ENCODE results near the gene GDPD2.
"Not testable (repeated sequence)": the region's sequence is repeated elsewhere in the genome, so short reads cannot be mapped to it uniquely, and the experiment has no call there.

The GDPD2 gene

GRCh38 chrX:70400181-70400580, 22.9 kb upstream of the GDPD2 start:
- peaks cover 18 to 55% of the 10 kb centered on the region in 2 experiments for H3K36me3 ChIP-seq (ENCODE audit: control insufficient read depth in 2 of 2, insufficient read depth in 1 of 2, low read length in 2 of 2)
- H3K4me3 ChIP-seq (ENCODE audit: low read depth, low read length); POLR2A ChIA-PET; H3K4me1 ChIP-seq (ENCODE audit: control insufficient read depth, insufficient read depth, low read length); H3K27ac ChIP-seq (ENCODE audit: extremely low read depth, low read depth, low read length); H3K9me3 ChIP-seq (ENCODE audit: control insufficient read depth, insufficient read depth, low read depth, low read length): not testable (repeated sequence)
- peak; percentile 93 for TF ChIP-seq ZNF146 (tag by site-specific recombination; IDR thresholded peaks at IDR 0.05)
- CTCF ChIA-PET, result interaction anchor here (0.6 kb wide), 1 partner anchor 68 kb away, joined by 3 read pairs; no protein-coding TSS in a partner anchor

GRCh38 chrX:70402721-70403120, 20.4 kb upstream of the GDPD2 start:
- Histone ChIP-seq H3K27ac (ENCODE audit: extremely low read depth, low read depth, low read length) (no peak overlapping the region), H3K4me3 (ENCODE audit: low read depth, low read length) (no peak overlapping the region), H3K9me3 (ENCODE audit: control insufficient read depth, insufficient read depth, low read depth, low read length) (no peaks in the 10 kb centered on the region), H3K4me1 (ENCODE audit: control insufficient read depth, insufficient read depth, low read length) (no peaks in the 10 kb centered on the region), H3K36me3 (ENCODE audit: control insufficient read depth in 2 of 2, insufficient read depth in 1 of 2, low read length in 2 of 2) (peaks cover 29 to 57% of the 10 kb centered on the region in 2 experiments)
- TF ChIP-seq ZFP37 (tag by site-specific recombination; IDR thresholded peaks at IDR 0.05) (no peak), ZNF596 (tag by site-specific recombination; IDR thresholded peaks at IDR 0.05) (no peak), ZNF148 (tag by site-specific recombination; IDR thresholded peaks at IDR 0.05; ENCODE audit: borderline replicate concordance) (no peak), ZNF16 (tag by site-specific recombination; IDR thresholded peaks at IDR 0.05; ENCODE audit: low read depth) (no peak), ZNF530 (tag by site-specific recombination; IDR thresholded peaks at IDR 0.05; ENCODE audit: low read depth) (no peak), TCF7L2 (IDR thresholded peaks at IDR 0.05; ENCODE audit: borderline replicate concordance, low read depth, low read length) (no peak), ZSCAN4 (tag by site-specific recombination; IDR thresholded peaks at IDR 0.05) (no peak), REPIN1 (tag by site-specific recombination; IDR thresholded peaks at IDR 0.05; ENCODE audit: low read depth) (no peak), ZNF211 (tag by site-specific recombination; IDR thresholded peaks at IDR 0.05; ENCODE audit: low read depth) (no peak), IKZF3 (tag by site-specific recombination; IDR thresholded peaks at IDR 0.05) (no peak), YY2 (tag by site-specific recombination; IDR thresholded peaks at IDR 0.05) (no peak), ZBTB8A (tag by site-specific recombination; IDR thresholded peaks at IDR 0.05) (no peak), HOXC10 (CRISPR knock-in tag; IDR thresholded peaks at IDR 0.05) (no peak), ZFP69B (tag by site-specific recombination; IDR thresholded peaks at IDR 0.05) (no peak), EGR2 (tag by site-specific recombination; IDR thresholded peaks at IDR 0.05; ENCODE audit: low read depth) (no peak), ZSCAN23 (tag by site-specific recombination; IDR thresholded peaks at IDR 0.05) (no peak), ZIC2 (tag by site-specific recombination; IDR thresholded peaks at IDR 0.05) (no peak), ZNF169 (tag by site-specific recombination; IDR thresholded peaks at IDR 0.05) (no peak), ZNF335 (tag by site-specific recombination; conservative IDR thresholded peaks at IDR 0.05) (no peak)
- ChIA-PET CTCF (no interaction called here), POLR2A (no interaction called here)

- H3K36me3 ChIP-seq (ENCODE audit: control insufficient read depth in 2 of 2, insufficient read depth in 1 of 2, low read length in 2 of 2), result peaks cover 36 to 72% of the 10 kb centered on the region in 2 experiments
- no peak for TF ChIP-seq ZNF114 (tag by site-specific recombination; IDR thresholded peaks at IDR 0.05)
- TF ChIP-seq MYNN (tag by site-specific recombination; IDR thresholded peaks at IDR 0.05; ENCODE audit: borderline replicate concordance), result no peak
- no peak for TF ChIP-seq ZFHX2 (tag by site-specific recombination; conservative IDR thresholded peaks at IDR 0.05)
- no peak for TF ChIP-seq ZNF112 (tag by site-specific recombination; IDR thresholded peaks at IDR 0.05)
- no peak for TF ChIP-seq ZNF48 (tag by site-specific recombination; IDR thresholded peaks at IDR 0.05)
- TF ChIP-seq ZNF266 (tag by site-specific recombination; IDR thresholded peaks at IDR 0.05; ENCODE audit: low read depth), result no peak
- no peak for TF ChIP-seq ZNF521 (tag by site-specific recombination; IDR thresholded peaks at IDR 0.05)
- no peak for TF ChIP-seq ZNF560 (tag by site-specific recombination; IDR thresholded peaks at IDR 0.05; ENCODE audit: borderline replicate concordance)
- no peaks in the 10 kb centered on the region for H3K4me1 ChIP-seq (ENCODE audit: control insufficient read depth, insufficient read depth, low read length)
- ChIA-PET CTCF (no interaction called here), POLR2A (no interaction called here)
- no peak overlapping the region for H3K4me3 ChIP-seq (ENCODE audit: low read depth, low read length)
- H3K27ac ChIP-seq (ENCODE audit: extremely low read depth, low read depth, low read length), result no peak overlapping the region
- no peaks in the 10 kb centered on the region for H3K9me3 ChIP-seq (ENCODE audit: control insufficient read depth, insufficient read depth, low read depth, low read length)
Measured at GRCh38 chrX:70405003-70405402, 18.1 kb upstream of the GDPD2 start.
